ENCODE measurements around the gene CCDC57. TPM values are rescaled to one million over a fixed set of nuclear protein-coding genes. Genes with fewer than 3 reads are reported as not detected.

The CCDC57 gene
- polyA plus RNA-seq, 4 donors, result 34.6 to 52.4 (median 44.5) TPM

DNA sequence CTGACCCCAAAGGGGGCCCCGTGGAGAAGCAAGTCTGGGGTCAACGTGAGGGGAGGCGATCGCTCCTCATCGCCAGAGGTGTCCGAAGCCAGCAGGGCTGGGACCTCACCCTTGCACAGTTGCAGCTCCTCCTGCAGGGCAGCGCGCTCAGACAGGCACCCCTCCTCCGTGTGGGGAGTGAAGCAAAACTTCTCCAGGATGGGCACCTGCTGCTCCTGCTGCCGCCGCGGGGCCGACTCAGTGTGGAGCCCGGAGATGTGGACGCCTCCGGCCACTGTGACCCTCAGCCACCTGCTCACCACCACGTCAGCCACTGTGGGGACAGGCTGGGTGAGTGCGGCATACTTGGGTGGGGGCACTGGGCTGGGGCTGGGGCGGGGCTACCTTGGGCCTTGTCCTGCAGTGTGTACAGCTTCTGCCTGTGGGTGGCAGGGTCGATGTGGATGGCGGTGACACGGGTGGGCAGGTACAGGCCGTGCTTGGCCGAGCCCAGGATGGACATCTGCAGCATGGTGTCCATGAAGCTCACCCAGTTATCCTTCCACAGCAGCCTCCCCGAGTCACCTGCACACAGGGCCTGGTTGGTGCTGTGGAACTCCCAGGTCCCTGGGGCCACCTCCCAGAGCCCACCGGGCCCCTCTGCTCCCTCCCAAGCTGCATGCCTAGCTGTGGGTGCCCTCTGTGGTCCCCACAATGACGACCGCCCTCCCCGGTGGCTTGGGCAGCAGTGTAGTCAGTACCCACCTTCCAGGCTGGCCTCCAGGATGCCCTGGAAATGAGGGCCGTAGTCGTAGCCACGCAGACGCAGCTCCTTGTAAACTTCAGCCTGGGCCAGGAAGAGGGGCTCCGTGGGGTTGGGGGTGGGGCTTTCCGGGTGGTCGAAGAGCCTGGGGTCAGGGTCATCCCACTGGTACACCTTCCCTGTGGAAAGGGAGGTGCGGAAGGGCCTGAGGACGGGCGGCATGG, 125.4 kb downstream of the CCDC57 start:
- no peak for DNase-seq (ENCODE audit: low read depth in 4 of 4, low spot score in 3 of 4)

DNA sequence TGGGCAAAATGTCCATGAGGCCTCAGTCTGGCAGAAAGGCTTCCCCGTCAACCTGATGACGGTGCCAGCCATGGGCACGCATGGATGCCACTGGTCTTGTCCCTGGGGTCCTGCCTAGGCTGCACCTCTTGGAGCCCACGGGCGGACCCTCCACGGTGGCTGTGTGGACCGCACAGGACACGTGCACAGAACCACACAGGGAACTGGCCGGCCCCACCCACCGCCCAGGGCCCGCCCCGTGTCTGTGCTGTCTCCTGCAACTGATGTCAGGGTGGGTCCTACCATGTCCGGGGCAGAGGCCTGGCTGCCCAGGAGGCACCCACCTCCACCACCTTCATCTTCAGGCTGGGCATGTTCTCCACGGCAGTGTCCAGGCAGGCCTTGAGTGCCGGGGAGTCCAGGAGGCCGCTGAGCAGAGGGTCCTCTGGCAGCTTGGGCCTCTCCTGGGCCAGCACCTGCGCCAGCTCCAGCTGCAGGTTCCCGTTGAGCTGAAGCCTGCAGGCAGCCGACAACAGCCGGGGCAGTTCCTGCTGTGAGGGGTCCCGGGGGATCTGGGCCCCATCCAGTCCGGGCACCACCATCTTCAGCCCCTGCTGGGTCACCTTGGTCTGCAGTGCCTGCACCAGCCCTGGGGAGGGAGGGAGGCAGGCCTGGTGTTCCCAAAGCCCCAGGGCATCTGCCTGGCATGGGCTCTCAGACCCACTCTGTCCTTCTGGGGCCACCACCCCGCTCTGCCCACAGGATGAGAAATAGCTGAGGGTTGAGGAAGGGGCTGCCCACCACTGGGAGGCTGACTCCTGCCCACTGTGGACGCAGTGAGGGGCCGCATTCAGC, 126.5 kb downstream of the CCDC57 start:
- DNase-seq (ENCODE audit: low read depth in 4 of 4, low spot score in 3 of 4), result no peak

- no peak for DNase-seq (ENCODE audit: low read depth in 4 of 4, low spot score in 3 of 4)
These were observed 127.4 kb downstream of the CCDC57 start for GRCh38 chr17:82085031-82085861.

DNA sequence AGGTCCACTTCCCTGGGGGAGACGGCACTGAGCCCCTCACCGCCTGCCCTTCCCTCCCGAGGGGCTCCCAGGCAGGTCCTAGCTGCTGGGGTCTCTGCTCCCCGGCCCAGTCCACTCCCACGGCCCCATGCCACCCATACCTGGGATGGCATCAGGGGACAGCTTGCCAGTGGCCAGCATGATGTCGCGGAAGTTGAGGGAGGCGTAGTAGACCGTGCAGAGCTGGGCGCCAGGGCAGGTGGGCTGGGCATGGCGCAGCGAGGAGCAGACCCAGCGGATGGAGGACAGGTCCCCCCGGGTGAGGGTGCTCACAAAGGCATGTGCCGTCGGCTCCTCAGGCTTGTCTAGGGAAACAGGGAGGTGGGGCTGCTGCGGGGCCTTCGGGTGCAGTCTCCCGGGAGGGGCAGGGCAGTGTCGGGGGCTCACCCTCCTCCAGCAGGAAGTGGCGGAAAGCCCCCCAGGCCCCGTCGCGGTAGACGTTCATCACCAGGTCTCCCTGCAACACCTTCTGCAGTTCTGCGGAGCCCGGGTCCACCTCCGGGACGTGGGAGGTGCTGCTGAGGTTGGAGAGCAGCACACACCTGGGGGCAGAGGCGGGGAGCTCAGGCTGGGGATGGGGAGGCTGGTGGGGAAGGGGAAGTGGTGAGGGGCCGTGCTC, 128.1 kb downstream of the CCDC57 start:
- DNase-seq (ENCODE audit: low read depth in 4 of 4, low spot score in 3 of 4), result no peak

DNA sequence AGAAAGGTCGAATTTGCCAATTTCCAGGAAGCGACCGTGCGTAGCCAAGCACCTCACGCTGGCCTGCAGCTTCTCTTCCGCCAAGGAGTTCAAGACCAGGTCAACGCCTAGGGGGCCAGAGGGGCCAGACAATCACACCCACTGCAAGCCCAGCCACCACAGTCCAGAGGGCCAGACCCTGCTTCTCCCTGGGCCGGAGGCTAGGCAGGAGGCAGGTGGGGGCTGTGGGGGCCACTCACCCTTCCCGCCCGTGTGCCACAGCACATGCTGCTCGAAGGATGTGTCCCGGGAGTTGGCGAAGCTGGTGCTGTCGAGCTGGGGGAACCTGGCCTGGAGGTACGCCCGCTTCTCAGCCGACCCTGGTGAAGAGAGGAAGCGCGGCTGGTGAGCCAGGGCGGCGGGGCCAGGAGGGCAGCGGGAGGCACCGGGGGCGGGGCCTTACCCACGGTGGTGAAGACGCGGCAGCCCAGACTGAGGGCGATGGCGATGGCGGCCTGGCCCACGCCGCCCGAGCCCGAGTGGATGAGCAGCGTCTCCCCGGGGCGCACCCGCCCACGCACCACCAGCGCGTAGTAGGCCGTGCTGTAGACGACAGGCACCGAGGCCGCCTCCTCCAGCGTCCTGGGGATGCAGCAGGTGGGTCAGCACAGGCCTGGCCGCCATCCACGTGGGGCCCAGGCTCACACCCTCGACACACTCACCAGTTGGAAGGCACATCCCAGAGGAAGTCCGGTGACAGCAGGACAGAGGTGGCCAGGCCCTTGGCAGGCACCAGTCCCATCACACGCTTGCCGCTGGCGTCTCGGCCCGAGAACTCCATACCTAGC, 128.9 kb downstream of the CCDC57 start:
- DNase-seq (ENCODE audit: low read depth in 4 of 4, low spot score in 3 of 4), result no peak

GRCh38 chr17:82083009-82083408, 129.6 kb downstream of the CCDC57 start:
- DNase-seq (ENCODE audit: low read depth in 4 of 4, low spot score in 3 of 4), result no peak

DNA sequence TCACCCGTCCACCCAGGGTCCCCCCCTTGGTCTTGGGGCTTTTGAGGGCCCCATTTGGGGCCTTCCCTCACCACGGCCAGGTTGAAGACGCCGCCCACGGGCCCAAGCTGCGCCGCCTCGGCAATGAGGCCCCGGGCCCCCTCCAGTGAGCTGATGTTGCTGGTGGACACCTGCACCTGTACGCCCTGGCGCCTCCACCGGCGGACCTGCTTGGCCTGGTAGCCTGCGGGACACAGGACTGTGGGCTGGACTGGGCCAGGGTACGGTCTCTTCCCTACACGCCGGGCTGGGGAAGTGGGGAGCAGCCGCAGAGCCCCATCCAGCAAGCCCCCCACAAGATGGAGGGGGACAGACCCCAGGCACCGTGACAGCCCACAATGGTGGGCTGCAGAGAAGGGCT, 130.2 kb downstream of the CCDC57 start:
- DNase-seq (ENCODE audit: low read depth in 4 of 4, low spot score in 3 of 4), result no peak

- no peak for DNase-seq (ENCODE audit: low read depth in 4 of 4, low spot score in 3 of 4)
These were observed 130.7 kb downstream of the CCDC57 start for GRCh38 chr17:82081966-82082365.

GRCh38 chr17:82081546-82081945, 131.1 kb downstream of the CCDC57 start:
- no peak for DNase-seq (ENCODE audit: low read depth in 4 of 4, low spot score in 3 of 4)

DNA sequence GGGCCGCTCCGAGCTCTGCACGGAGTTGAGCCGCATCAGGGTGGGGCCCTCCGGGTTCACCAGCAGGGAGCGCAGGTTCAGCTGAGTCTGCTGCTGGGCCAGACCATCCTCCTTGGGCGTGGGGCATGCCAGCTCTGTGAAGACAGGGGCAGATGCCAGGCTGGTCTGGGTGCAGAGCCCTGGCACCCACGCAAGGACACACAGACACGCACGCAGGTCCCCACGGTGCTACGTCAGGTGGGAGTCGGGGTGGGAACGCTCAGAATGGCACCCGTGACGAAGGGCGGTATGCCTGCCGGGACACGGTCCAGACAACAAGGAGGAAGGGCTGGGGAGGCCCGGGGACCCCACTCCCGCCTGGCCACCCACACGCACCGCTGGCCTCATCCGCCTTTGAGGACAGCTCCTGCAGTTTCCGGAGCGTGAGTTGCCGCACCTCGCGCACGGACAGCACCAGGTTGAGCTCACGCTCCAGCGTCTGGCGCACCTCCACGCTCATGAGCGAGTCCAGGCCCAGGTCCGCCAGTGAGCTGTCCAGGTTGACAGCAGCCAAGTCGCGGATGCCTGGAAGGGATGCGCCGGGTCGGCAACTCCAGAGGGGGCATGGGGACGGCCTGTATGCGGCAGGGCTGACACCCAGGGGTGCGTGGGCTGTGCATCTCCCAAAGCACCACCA, 131.7 kb downstream of the CCDC57 start:
- no peak for DNase-seq (ENCODE audit: low read depth in 4 of 4, low spot score in 3 of 4)

GRCh38 chr17:82080048-82080788, 132.4 kb downstream of the CCDC57 start:
- DNase-seq (ENCODE audit: low read depth in 4 of 4, low spot score in 3 of 4), result no peak

DNA sequence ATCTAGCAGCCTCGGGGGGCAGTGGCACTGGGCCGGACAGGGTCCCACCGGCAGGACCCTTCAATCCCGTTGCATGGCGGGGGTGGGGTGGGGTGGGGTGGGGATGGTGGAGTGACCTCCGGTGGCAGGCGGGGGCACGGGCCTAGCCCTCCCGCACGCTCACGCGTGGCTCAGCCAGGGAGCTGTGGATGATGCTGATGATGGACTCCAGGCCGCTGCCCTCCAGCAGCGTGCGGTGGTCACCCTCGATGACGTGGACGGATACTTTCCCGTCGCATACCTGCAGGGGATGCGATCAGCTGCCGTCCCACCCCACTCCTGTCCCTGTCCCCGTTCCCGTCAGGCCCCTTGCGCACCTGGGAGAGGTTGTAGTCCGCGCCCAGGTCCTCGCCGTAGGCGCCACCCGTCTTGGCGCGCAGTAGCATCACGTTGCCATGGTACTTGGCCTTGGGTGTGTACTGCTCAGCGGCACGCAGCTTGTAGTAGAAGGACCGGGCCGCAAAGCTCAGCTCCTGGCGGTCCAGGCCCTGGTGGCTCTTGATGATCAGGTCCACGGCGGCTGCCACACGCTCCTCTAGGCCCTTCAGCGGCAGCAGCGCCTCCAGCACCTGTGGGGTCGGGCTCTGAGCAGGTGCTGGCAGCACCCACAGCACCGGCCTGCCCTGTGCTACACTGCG, 133.5 kb downstream of the CCDC57 start:
- no peak for DNase-seq (ENCODE audit: low read depth in 4 of 4, low spot score in 3 of 4)

DNA sequence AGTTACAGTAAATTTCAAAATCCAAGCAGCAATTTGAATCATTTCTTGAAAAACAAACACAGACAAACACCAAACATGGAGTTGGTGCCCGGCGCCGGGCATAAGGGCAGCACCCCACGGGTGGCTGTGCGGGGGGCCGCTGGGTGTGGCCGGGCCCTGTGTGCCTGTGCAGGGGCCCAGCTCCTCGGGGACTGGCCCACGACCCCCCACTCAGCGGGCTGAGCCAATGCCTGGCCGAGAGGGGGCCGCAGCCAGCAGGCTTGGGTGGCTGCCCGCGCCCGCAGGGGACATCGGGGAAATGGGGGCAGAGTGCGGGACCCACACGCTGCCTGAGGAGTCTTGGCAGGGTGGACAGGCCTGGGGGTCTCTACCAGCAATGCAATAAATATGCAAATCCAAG, 134.2 kb downstream of the CCDC57 start:
- no peak for DNase-seq (ENCODE audit: low read depth in 4 of 4, low spot score in 3 of 4)

GRCh38 chr17:82077617-82078358, 134.9 kb downstream of the CCDC57 start:
- DNase-seq (ENCODE audit: low read depth in 4 of 4, low spot score in 3 of 4), result no peak

DNA sequence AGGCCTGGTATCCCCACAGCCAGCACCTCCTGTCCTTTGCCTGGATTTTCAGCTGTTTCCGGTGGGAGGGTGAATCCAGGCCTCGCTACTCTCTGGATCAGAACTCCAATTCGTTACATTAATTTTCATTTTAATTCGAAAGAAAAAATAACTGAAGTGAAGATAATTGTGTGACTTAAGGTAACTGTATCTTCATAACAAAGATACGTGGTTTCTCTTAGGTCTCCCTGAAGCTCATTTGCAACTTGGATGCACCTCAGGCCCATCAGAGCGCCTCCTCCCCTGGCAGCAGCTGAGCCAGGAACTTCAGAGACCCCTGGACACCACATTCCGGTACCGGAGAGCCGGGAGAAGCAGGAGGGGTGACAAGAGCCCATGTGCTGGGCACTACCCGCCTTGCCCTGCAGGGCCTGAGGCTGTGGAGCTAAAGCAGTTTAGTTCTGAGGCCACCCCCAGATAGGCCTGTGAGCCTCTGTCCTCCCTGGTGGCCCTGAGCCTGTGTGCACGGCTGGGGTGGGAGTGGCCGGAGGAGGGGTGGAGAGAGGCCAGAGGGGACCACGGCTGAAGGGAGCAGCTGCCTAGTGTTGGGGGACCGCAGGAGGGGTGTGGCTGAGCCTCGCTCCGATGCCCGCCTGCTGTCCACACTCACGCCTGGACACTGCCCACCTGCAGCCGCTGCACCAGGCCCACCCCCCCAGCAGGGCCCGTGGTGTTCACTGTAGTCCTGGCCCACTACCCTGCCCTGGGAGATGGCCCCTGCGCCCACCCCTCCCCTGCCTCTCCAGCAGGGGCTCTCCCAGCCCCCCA, 135.7 kb downstream of the CCDC57 start:
- no peak for DNase-seq (ENCODE audit: low read depth in 4 of 4, low spot score in 3 of 4)
